Large intestine (tissue), 3 donors: ENCODE data around the gene CAMTA1. TPM values are rescaled to one million over a fixed set of nuclear protein-coding genes. Genes with fewer than 3 reads are reported as not detected.

Source experiments
- DNase-seq, 2 donors: peaks; one replicate each; pipeline versions ENCODE4 v3.0.0 to v3.0.0-alpha.2; 2013
- H3K27ac ChIP-seq: one replicate; pipeline ENCODE4 v1.5.1; 2013; ENCODE audit warnings: low read length
- H3K27me3 ChIP-seq: 2 replicates; pipeline ENCODE4 v1.6.1; 2013; ENCODE audit warnings: low read length; ENCODE audit not compliant: control insufficient read depth, insufficient read depth
- H3K36me3 ChIP-seq: 2 replicates; pipeline ENCODE4 v1.6.1; 2013; ENCODE audit warnings: low read length; ENCODE audit not compliant: control insufficient read depth, insufficient read depth
- H3K4me1 ChIP-seq: one replicate; pipeline ENCODE4 v1.6.1; 2013; ENCODE audit warnings: low read length; ENCODE audit not compliant: control insufficient read depth, insufficient read depth
- H3K4me3 ChIP-seq: one replicate; pipeline ENCODE4 v1.5.1; 2013; ENCODE audit warnings: low read length
- H3K9me3 ChIP-seq: one replicate; pipeline ENCODE4 v1.6.1; 2013; ENCODE audit warnings: mild to moderate bottlenecking, low read depth, low read length, moderate library complexity; ENCODE audit not compliant: control insufficient read depth
- WGBS: methylation state at CpG from one replicate; pipeline ENCODE4 v1.1.5; 2013; ENCODE audit warnings: low lambda C conversion rate; ENCODE audit not compliant: insufficient coverage; 5-methylcytosine and 5-hydroxymethylcytosine counted together
- polyA plus RNA-seq: library from polyadenylated mRNA; unstranded; fragments of 120-200 nt; gene quantifications from one replicate; pipeline ENCODE4 v1.2.1, GENCODE V29; 2013

Gene CAMTA1
- polyA plus RNA-seq, 1 donor = 67.9 TPM

DNA sequence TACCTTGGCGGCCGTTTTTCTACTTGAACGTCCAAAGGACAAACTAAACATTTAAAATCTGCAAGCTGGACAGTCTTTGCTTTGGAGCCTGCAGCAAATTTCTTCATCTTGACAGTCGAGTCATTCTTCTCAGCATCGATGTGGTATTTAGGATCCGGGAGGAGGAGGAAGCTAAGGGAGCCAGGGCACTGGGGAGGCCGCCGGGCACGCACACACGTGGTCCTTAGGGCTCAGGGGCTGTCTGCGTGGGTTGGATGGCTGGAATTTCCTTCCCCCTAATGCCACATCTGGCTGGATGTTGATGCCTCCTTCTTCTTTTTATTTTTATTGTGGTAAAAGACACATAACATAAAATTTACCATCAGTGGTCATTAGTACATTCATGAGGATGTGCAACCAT is 300.9 kb downstream of the CAMTA1 start:
- no peaks in the 10 kb centered on the region for H3K9me3 ChIP-seq
- no peaks in the 10 kb centered on the region for H3K36me3 ChIP-seq
- no peaks in the 10 kb centered on the region for H3K27me3 ChIP-seq
- no peak overlapping the region for H3K4me3 ChIP-seq
- DNase-seq = no peak
- H3K4me1 ChIP-seq = no peaks in the 10 kb centered on the region
- no peak overlapping the region for H3K27ac ChIP-seq
- no CpG with 5 or more reads among the region's 11 CpGs for WGBS

DNA sequence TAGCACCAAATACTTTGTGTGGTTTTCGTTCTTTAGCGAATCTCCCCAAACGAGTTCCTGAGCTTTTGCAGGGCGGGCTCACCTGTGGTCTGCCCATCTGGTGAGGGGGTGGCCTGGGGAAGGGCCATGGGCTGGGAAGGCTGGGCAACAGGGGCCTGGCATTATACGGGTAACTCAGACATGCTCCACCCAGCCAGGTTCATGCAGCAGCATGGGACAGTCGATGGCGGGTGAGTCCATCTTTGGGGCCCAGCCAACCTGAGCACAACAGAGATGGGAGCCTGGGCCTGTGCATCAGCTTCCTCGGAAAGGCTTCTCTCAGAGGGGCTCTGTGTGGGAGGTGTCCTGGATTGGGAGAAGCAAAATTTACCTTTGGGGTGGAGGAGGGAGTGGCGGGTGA is 302.6 kb downstream of the CAMTA1 start:
- WGBS = no CpG with 5 or more reads among the region's 9 CpGs
- no peaks in the 10 kb centered on the region for H3K4me1 ChIP-seq
- H3K4me3 ChIP-seq = no peak overlapping the region
- no peaks in the 10 kb centered on the region for H3K9me3 ChIP-seq
- H3K36me3 ChIP-seq = no peaks in the 10 kb centered on the region
- no peaks in the 10 kb centered on the region for H3K27me3 ChIP-seq
- DNase-seq = no peak
- H3K27ac ChIP-seq = no peak overlapping the region

DNA sequence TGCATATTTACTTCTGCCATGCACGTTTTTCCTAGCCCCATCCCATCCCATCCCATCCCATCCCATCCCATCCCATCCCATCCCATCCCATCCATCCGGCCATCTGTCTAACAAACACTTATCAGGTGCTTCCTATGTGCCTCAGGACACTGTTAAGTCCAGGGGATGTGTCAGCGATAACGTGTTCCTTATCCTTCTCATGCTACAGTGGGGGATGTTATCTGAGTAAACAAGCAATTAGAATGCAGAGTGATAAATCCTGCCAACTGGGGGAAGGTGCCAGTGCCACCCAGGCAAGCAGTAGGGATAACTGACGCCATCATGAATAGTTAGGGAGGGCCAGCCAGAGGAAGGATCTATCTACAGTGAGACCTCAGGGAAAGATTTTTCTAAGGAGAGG is 304.2 kb downstream of the CAMTA1 start:
- Histone ChIP-seq H3K9me3 (no peaks in the 10 kb centered on the region), H3K4me3 (no peak overlapping the region), H3K36me3 (no peaks in the 10 kb centered on the region), H3K27ac (no peak overlapping the region), H3K27me3 (peaks cover 4% of the 10 kb centered on the region), H3K4me1 (no peaks in the 10 kb centered on the region)
- 20% methylated on average over 1 of the region's 5 CpGs for WGBS
- DNase-seq = no peak

DNA sequence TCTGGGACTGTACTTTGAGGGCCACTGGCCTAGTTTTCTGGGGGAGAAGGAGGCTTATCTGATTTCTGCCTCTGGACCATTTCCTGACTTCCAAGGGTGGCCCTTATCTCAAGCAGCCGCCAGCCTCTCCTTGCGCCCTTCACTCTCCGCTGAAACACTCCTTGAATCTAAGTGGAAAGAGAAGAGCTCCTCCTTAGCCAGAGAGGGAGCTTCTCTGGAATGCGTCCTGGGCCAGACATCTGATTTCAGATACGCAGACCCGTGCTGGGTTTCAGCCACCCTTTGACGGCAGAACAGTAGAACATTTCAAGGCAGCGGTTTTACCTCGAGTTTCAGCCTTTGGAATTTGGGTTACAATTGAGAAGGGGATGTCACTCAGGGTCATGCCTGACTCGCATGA is 308.0 kb downstream of the CAMTA1 start:
- WGBS = no CpG with 5 or more reads among the region's 10 CpGs
- Histone ChIP-seq H3K9me3 (no peaks in the 10 kb centered on the region), H3K27me3 (peaks cover 10% of the 10 kb centered on the region), H3K27ac (no peak overlapping the region), H3K4me1 (no peaks in the 10 kb centered on the region), H3K4me3 (no peak overlapping the region), H3K36me3 (no peaks in the 10 kb centered on the region)
- no peak for DNase-seq

DNA sequence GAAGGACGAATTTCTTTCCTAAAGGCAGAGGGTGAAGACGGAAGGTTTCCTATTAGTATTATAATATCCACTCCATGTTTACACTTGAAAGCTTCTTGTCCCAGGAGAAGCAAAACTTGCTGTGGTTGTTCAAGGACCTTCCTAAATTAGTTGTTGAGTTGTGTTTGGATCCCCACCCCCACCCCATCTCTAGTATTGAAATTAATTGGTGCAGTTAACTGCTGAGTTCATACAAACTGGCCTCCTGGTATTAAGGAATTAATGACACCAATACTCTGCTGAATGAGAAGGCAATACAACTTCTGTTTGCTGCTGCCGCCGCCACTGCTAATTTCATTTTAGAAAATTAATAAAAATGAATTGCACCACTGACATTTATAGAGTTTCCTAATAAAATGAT is 308.8 kb downstream of the CAMTA1 start:
- no CpG with 5 or more reads among the region's 4 CpGs for WGBS
- no peak overlapping the region for H3K27ac ChIP-seq

DNA sequence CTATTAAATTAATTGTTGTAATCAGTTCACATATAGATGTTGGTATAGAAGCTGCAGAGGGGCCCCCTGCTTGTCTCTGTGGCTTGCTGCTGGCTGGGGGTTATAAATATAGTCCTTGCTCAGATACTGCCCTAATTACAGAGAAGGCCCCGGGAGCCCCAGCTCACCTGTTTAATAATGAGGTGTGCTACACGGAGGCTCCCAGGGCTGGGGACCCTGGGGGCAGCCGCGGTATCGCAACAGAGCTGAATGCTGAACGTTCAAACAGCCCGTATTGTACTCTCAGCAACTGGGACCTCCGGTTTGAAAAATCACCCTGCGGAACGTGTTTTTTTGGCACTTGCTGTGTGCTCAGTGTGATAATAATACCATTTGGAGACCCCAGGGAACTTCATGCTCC is 309.3 kb downstream of the CAMTA1 start:
- H3K27me3 ChIP-seq = peaks cover 10% of the 10 kb centered on the region
- no peaks in the 10 kb centered on the region for H3K36me3 ChIP-seq
- no peak for DNase-seq
- H3K4me1 ChIP-seq = no peaks in the 10 kb centered on the region
- no CpG with 5 or more reads among the region's 10 CpGs for WGBS
- H3K9me3 ChIP-seq = no peaks in the 10 kb centered on the region
- H3K27ac ChIP-seq = no peak overlapping the region
- no peak overlapping the region for H3K4me3 ChIP-seq

More for the DNA sequence above, 308.8 kb downstream of the CAMTA1 start:
- Histone ChIP-seq H3K4me3 (no peak overlapping the region), H3K36me3 (no peaks in the 10 kb centered on the region), H3K4me1 (no peaks in the 10 kb centered on the region), H3K9me3 (no peaks in the 10 kb centered on the region), H3K27me3 (peaks cover 10% of the 10 kb centered on the region)
- DNase-seq = no peak

DNA sequence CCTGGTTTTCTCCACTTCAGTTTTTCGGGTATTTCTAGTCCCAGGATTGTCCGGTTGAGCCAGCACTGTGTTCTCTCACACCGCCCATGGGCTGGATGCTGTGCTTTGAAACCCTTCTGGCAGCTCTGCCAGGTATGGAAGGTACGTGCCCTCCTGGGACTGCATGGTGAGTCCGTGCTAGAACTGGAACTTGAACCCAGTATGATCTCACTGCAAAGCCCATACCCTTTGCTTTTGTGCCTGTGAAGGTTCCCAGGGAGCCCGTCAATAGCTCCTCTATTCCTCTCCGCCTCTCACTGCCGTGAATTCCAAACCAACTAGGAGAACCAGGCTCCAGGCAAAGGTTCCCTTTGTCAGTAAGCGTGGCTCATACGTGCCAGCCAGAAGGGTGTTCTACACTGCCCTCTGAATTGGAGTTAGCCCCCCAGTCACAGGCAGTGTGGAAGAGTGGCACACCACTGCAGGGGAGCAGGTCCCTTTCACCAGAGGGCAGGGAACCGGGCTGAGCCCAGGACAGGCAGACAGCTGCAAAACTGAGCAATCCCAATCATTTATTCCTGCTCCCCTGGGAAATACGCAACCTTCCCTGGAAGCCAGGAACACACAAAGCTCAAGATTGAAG is 310.2 kb downstream of the CAMTA1 start:
- WGBS = no CpG with 5 or more reads among the region's 12 CpGs
- Histone ChIP-seq H3K27me3 (peaks cover 10% of the 10 kb centered on the region), H3K27ac (no peak overlapping the region)

DNA sequence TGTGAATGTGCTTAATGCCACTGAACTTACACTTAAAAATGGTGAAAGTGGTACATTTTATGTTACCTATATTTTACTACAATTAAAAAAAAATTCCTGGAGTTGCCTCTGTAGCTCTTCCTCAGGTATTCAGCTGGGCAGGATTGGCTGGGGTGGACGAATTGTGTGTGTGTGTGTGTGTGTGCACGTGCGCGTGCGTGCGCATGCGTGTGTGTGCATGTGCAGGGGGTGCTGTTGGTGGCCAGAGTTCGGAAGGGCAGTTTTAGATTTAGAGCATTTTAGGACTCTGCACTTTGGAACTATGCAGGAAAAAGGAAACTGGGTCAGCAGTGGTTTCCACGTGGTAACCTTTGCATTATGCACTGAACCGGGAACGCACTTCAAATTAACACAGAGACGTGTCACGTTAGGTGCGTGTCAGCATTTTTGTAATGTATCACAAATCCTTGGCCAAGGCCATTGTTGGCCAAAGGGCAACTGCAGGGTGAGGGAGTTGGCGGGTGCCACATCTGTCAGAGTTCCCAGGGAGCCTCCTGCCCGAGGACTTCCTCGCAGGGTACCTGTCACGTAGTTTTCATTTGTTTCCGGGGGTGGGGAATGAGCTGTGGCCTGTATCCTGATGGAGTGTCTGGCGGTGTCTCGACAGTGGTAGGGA is 312.8 kb downstream of the CAMTA1 start:
- peaks cover 10% of the 10 kb centered on the region for H3K27me3 ChIP-seq
- WGBS = no CpG with 5 or more reads among the region's 21 CpGs
- no peak overlapping the region for H3K27ac ChIP-seq
- no peaks in the 10 kb centered on the region for H3K4me1 ChIP-seq
- no peaks in the 10 kb centered on the region for H3K9me3 ChIP-seq
- no peak for DNase-seq
- no peak overlapping the region for H3K4me3 ChIP-seq
- H3K36me3 ChIP-seq = no peaks in the 10 kb centered on the region

More for the DNA sequence above, 310.2 kb downstream of the CAMTA1 start:
- Histone ChIP-seq H3K9me3 (no peaks in the 10 kb centered on the region), H3K4me3 (no peak overlapping the region), H3K4me1 (no peaks in the 10 kb centered on the region), H3K36me3 (no peaks in the 10 kb centered on the region)
- DNase-seq = no peak

DNA sequence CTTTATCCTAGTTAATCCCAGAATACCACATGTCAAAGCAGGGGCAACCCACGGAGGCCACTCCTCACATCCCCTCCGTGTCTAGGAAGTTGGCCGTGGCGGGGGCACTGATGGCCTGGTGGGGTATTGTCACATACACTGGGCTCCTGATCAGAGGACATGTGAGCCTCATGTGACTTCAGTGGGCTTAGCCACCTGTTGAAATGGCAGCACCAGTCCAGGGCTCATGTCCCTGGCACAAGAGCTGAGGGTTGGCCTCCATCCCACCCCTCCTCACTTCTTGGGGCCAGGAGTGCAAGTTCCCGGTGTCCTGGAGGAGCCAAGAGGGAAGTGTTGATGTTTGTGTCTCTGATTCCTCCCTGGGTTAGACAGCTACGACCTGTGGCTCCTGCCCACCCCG is 313.4 kb downstream of the CAMTA1 start:
- H3K9me3 ChIP-seq = peaks cover 4% of the 10 kb centered on the region
- H3K36me3 ChIP-seq = no peaks in the 10 kb centered on the region
- no peak overlapping the region for H3K27ac ChIP-seq
- no peak for DNase-seq
- no peaks in the 10 kb centered on the region for H3K4me1 ChIP-seq
- no peak overlapping the region for H3K4me3 ChIP-seq
- no CpG with 5 or more reads among the region's 7 CpGs for whole genome bisulfite sequencing
- peaks cover 8% of the 10 kb centered on the region for H3K27me3 ChIP-seq

DNA sequence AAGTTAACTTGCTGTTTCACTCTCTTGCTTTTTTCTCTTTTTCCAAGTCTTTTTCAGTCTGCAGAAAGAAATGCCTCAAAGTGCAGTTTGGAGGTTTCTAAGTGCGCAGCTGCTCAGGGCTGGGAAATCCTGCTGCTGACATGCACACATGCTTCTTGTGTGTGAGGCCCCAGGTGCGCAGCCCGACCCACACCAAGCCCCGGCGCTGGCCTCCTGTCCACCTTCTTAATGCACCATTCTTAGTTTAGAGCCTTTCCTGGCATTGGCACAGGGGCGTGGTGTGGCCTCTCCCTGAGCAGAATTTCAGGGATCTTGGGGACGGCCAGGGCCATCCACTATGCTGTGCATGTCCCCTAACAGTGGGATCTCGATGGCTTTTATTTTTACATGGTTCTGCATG is 315.2 kb downstream of the CAMTA1 start:
- WGBS = no CpG with 5 or more reads among the region's 8 CpGs
- H3K36me3 ChIP-seq = no peaks in the 10 kb centered on the region
- H3K4me3 ChIP-seq = no peak overlapping the region

DNA sequence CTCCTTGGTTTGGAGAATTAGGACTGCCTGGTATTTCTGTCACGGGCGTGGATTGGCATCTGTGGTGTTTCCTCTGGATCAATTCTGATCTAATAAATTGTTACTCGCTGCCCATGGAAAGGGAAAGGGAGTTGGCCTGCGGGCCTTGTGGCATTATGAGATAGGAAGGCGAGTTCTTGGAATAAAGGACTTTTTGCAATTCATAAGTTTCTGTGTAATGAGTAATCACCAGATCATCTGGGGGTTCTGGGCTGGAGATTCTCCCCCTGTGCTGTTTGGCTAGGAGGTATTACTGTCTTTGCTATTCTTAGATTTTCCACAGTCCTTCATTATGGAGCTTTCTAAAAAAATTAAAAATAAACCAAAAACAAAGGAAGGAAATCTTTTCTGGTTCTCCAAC is 315.9 kb downstream of the CAMTA1 start:
- DNase-seq = no peak
- no peak overlapping the region for H3K4me3 ChIP-seq
- no peaks in the 10 kb centered on the region for H3K4me1 ChIP-seq
- no peaks in the 10 kb centered on the region for H3K36me3 ChIP-seq
- H3K27ac ChIP-seq = no peak overlapping the region
- H3K9me3 ChIP-seq = peaks cover 7% of the 10 kb centered on the region
- 94% methylated on average over 3 of the region's 5 CpGs for WGBS
- H3K27me3 ChIP-seq = peaks cover 1% of the 10 kb centered on the region

More for the DNA sequence above, 315.2 kb downstream of the CAMTA1 start:
- peaks cover 7% of the 10 kb centered on the region for H3K9me3 ChIP-seq
- peaks cover 6% of the 10 kb centered on the region for H3K27me3 ChIP-seq
- no peaks in the 10 kb centered on the region for H3K4me1 ChIP-seq
- H3K27ac ChIP-seq = no peak overlapping the region
- no peak for DNase-seq
